D721Med (cell line): ENCODE data around the gene WASF1.

ENCODE experiments used
- DNase-seq: peaks from one replicate; pipeline ENCODE4 v3.0.0; 2011; ENCODE audit warnings: low spot score; ENCODE audit not compliant: insufficient read length
- FAIRE-seq: peaks from 2 replicates; lab custom pipeline; 2011; peaks lifted over from hg19 to GRCh38; lab: Jason Lieb, UNC
- TF ChIP-seq, protein P1 (sequence below): IDR thresholded peaks from 2 replicates; pipeline ENCODE4 v1.5.1; 2012; ENCODE audit warnings: mild to moderate bottlenecking, control low read depth; ENCODE audit not compliant: insufficient read depth; ENCODE audit errors: missing control alignments

Gene WASF1

DNA sequence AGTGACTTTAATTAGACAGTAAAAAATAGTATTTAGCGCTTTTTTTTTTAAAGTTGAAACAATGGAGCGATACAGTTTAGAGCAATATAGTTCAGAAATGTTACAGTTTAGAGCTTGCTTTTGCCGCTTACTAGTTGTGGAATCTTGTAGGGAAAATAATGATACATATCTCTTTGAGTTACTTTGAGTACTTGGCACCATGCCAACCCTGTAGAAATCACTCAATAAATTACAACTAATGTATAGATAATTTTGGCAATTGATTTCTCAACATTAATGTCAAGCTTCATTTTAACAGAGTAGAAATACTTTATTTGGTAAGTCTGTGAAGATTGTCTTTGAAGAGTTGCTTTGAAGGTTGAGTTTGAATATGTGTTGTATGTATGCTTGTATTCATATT, 28.2 kb upstream of the WASF1 start:
- TF ChIP-seq, protein P1, sequence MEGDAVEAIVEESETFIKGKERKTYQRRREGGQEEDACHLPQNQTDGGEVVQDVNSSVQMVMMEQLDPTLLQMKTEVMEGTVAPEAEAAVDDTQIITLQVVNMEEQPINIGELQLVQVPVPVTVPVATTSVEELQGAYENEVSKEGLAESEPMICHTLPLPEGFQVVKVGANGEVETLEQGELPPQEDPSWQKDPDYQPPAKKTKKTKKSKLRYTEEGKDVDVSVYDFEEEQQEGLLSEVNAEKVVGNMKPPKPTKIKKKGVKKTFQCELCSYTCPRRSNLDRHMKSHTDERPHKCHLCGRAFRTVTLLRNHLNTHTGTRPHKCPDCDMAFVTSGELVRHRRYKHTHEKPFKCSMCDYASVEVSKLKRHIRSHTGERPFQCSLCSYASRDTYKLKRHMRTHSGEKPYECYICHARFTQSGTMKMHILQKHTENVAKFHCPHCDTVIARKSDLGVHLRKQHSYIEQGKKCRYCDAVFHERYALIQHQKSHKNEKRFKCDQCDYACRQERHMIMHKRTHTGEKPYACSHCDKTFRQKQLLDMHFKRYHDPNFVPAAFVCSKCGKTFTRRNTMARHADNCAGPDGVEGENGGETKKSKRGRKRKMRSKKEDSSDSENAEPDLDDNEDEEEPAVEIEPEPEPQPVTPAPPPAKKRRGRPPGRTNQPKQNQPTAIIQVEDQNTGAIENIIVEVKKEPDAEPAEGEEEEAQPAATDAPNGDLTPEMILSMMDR: no peak
- no peak for DNase-seq
- FAIRE-seq: no peak

- TF ChIP-seq, protein P1: no peak
- DNase-seq: no peak
- no peak for FAIRE-seq
Observed at GRCh38 chr6:110201151-110201884, 21.8 kb upstream of the WASF1 start.

GRCh38 chr6:110198561-110198960, 19.1 kb upstream of the WASF1 start:
- FAIRE-seq: no peak
- TF ChIP-seq, protein P1: no peak
- DNase-seq: no peak

DNA sequence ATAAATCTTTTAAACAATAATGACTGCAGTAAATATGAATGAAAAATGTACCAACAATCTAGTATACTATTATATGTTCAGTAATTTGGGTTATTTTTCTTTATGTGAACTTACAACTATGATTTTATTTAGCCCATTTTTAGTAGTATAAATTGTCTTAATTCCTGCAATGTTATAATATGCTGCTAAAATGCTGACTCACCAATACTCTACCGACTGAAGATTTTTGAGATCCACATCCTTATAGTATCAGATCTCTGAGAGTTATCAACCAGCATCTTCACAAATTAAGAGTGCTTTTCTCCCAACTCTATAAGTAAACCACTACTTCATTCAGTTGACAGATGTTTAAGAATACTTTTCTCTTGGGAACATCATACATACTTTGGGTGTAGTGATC, 17.4 kb upstream of the WASF1 start:
- FAIRE-seq: no peak
- TF ChIP-seq, protein P1: no peak

DNA sequence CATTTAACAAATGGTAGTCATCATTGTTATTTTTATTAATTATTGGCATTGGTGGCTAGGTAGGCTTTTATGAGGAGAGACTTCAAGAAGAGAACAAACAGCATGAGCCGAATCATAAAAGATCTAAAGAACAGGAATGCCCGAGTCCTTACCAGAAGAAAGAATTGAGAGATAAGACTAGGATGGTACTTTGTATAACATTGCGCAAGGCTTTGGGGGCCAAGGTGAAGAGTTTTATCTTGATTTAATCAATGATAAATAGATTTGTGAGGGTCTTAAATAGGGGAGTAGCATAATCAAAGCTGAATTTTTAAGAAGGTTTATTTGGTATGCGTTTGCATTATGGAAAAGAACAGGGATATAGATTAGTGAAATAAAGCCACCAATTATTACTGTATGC, 16.2 kb upstream of the WASF1 start:
- FAIRE-seq: no peak
- DNase-seq: no peak
- TF ChIP-seq, protein P1: no peak

More for the DNA sequence above, 17.4 kb upstream of the WASF1 start:
- no peak for DNase-seq

DNA sequence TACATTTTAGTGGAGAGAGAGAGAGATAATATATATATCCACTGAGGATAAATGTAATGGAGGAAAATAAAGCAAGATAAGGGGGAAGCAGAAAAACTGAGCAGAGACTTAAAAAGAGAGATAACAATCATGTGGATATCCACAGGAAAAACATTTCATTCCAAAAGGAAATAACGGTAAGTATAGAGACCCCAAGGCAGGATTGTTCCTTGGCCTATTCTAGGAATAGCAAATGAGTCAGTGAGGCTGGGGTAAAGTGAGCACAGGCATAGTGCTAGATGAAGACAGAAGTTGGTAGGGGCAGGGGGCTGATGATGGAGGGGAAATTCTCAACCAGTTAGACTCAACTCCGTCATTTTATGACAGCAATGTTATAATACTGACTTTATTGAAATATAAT, 12.0 kb upstream of the WASF1 start:
- TF ChIP-seq, protein P1: no peak
- no peak for FAIRE-seq
- no peak for DNase-seq

- TF ChIP-seq, protein P1: no peak
- DNase-seq (no peak), FAIRE-seq (no peak)
Observed at GRCh38 chr6:110190726-110191125, 11.3 kb upstream of the WASF1 start.
